Stimulated activated CD8-positive, alpha-beta memory T cell treated with anti-CD3 and anti-CD28 coated beads, Interleukin-7, amount 100 ng/mL, for 48 hours (primary cell): ENCODE results near the gene GABRB1.
"Not testable (repeated sequence)": the region's sequence is repeated elsewhere in the genome, so short reads cannot be mapped to it uniquely, and the experiment has no call there.

Experiments used
- DNase-seq, 2 donors: peaks; one replicate each; pipeline ENCODE4 v3.0.0-alpha.2; 2020; ENCODE audit warnings: low read depth in 1 of 2; ENCODE audit errors: extremely low read depth in 1 of 2

The GABRB1 gene

GRCh38 chr4:47275595-47275994, 244.2 kb downstream of the GABRB1 start:
- no peak for DNase-seq

- DNase-seq, result no peak
These were observed 247.3 kb downstream of the GABRB1 start for GRCh38 chr4:47278631-47279030.

- DNase-seq, result no peak
These were observed 256.4 kb downstream of the GABRB1 start for GRCh38 chr4:47287735-47288134.

DNA sequence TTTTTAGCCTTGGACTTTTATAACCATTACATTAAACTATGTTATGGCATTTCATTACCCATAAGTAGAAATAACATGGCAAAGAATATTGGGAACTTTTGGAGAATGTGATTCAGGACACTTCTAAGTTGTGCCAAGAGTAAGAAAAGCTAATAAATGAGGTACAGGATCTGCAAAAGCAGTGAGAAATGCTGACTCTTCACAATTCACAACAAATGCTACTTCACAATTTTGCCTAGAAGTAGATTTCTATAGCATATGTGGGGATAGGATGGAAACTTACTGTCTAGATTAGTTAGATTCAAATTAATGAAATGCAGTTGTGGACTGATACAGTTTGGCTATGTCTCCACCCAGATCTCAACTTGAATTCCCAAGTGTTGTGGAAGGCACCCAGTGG, 258.4 kb downstream of the GABRB1 start:
- DNase-seq, result no peak

DNA sequence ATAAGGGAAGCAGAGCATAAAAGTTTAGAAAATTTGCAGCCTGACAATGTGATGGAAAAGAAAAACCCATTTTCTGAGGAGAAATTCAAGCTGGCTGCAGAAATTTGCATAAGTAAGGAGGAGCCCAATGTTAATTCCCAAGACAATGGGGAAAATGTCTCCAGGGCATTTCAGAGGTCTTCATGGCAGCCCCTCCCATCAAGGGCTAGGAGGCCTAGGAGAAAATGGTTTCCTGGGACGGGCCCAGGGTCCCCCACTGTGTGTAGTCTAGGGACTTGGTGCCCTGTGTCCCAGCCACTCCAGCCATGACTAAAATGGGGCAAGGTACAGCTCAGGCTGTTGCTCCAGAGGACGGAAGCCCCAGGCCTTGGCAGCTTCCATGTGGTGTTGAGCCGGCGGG, 259.5 kb downstream of the GABRB1 start:
- DNase-seq, result not testable (repeated sequence)

GRCh38 chr4:47309165-47309564, 277.8 kb downstream of the GABRB1 start:
- no peak for DNase-seq

DNA sequence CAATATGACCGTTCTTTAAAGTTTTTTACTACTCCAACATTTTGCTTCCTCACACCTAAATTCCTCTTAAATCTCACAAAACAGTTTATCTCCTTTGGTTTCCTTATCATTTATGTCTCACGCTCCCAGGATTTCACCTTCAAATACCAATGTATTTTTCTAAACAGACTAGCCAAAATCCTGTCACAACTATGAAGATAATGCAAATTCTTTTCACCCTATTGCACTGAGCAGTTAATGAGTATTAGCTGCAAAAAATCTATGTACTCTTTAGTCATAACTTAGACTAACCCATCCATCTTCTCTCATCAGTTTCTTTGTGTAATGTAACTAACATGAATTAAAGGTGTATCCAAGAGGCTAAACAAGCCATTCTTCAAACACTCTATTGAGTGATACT, 280.8 kb downstream of the GABRB1 start:
- no peak for DNase-seq

GRCh38 chr4:47313384-47313783, 282.0 kb downstream of the GABRB1 start:
- DNase-seq, result no peak

GRCh38 chr4:47315346-47315745, 284.0 kb downstream of the GABRB1 start:
- DNase-seq, result no peak

DNA sequence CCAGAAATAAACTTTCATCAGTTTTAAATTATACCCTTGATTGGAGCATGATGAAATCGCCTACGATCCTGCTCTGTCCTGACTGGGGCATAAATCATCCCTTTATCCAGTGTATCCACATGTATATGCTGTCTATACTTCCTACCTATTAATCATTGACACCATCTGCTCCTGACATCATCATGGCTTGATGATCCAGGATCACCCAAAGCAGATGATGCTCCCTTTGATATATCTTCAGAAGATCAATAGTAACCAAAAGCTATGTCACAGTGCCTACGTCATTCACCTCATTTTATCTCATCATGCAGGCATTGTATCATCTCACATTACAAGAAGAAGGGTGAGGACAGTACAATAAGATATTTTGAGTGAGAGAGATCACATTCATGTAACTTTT, 294.7 kb downstream of the GABRB1 start:
- DNase-seq, result no peak

DNA sequence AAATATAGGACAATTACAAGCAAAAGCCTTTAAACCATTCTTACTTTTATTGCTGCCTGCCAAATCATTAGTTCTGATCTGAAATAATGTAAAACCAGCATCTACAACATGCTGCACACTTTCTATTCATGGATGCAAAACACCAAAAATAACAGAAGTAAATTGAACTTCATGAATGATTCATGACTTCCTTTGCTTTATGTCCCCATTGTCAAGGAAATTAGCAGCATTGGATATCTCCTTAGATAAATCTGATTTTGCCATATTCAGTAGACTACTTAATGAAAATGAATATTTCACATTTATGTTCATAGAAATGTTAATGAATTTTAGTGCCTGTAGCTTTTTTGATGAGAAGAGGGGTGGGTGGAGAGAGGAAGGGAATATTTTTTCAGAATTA, 299.5 kb downstream of the GABRB1 start:
- no peak for DNase-seq

DNA sequence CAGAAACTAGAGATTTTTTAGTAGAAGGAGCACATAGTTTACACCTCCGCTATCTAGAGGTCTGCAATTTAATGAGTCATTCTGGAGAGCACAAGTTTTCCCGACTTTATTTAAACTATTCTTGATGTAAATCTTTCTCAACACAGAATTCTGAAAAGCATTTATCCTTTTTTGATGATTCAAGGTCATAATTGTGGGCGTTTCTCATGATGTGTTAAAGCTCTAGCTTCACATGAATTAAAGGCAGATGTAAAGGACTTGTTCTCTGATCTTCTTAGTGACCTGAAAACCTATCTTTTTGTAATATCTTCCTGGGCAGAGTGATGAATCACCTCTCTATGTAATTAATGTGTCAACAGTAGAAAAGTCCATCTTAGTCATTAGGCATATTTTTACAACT, 303.3 kb downstream of the GABRB1 start:
- DNase-seq, result no peak

DNA sequence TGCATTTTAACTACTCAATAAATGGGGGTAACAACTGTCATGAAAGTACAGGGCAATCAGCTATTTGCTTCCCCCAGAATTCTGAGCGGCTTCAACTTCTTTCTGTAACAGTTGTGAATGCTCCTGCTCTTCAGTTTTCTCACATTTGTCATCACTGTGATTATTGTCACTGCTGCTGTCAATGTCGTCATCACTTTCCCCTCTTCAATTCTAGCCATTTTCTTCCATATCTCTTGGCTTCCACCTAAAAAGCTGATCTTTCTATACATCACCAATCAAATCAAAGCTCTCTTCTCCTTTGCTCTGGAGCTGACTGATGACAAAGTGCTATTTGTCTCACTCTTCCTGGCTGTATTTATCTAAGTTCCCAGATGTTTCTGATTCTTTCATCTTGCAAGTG, 306.5 kb downstream of the GABRB1 start:
- no peak for DNase-seq

DNA sequence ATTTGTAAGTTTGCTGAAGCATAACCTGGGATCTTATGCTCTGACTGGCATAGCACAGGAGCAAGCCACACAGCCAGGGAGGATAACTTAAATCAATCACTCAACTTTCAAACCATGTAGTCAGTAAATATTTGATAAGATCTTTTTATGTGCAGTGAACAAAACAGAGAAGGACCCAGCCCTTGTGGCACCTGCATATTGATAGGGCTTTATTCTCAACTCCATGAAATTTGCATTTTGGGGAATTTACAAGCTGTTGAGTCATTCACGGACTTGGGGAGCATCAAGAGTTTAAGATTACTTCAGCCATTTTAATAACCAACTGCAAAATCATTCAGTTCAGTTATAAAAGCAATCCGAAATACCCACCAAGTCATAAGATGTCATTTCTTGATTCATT, 309.5 kb downstream of the GABRB1 start:
- no peak for DNase-seq

DNA sequence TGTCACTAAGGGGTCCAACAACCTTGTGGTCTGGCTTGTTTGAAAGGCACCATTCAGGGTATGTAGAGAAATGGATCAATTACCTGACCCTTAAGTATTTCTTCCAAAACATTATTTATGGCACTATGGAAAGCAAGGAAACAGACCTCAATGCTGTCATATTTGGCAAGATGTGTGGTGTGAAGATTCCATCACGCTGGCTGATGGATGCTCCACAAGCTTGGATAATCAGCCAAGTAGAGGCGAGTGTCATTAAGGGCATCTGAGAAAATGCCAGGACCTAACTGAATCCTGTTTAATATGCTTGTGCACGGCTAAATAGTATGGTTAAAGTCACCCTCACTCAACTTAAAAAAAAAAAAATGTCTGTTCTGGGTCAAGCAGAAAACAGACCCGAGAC, 311.4 kb downstream of the GABRB1 start:
- DNase-seq, result no peak

GRCh38 chr4:47349326-47349725, 318.0 kb downstream of the GABRB1 start:
- no peak for DNase-seq

DNA sequence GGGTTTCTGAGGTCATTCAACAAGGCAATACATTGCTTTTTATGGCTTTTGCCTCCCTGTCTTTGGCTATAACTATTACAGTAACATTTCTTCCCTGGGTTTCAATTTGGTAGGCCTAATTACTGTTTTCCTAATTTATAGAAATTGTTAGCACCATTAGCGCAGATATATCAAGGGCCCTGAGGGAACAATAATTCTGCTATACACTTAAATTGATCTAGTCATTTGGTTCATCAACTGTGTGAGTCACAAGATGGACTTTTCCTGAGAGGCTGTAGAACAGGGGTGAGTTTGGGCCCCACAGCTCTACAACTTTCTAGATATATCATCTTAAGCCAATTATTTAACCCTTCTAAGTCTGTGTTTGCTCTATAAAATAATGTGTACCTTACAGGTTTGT, 324.2 kb downstream of the GABRB1 start:
- DNase-seq, result no peak

DNA sequence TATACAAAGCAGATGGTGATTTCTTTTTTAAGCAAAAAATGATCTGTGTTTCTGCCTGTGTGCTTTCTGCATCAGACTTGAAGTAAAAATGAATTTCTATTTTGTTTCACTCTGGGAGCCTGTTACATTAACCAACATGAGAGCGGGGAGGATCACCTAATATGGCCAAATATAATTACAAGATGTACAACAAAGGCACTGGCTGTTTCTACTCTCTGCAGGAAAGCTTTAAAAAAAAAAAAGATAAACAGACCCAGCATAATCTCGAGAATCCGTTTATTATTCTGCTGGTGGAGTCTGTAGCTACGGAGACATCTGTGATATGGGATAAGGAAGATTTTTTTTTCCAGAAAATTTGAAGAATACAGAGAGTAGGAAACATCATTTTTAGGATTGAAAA, 328.5 kb downstream of the GABRB1 start:
- no peak for DNase-seq

- no peak for DNase-seq
These were observed 336.4 kb downstream of the GABRB1 start for GRCh38 chr4:47367761-47368160.

GRCh38 chr4:47368211-47368610, 336.8 kb downstream of the GABRB1 start:
- no peak for DNase-seq

GRCh38 chr4:47372561-47372960, 341.2 kb downstream of the GABRB1 start:
- DNase-seq, result no peak

DNA sequence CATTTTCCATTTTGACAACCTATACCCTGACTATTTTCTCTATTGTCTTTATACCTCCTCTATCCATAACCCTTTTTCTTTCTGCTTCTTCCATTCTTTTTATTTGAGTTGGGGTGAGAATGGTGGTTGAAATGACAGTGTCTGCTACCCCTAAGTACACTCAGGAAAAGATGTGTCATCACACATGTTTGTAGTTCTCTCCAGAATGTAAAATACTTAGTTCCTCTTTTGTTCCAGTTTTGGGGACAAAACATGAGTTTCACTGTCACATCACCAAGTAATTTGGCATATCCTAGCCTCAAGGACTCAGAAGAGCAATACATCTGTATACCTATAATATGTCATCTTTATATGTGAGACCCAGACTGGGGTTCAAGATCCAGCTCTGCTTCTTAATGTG, 341.8 kb downstream of the GABRB1 start:
- DNase-seq, result no peak

DNA sequence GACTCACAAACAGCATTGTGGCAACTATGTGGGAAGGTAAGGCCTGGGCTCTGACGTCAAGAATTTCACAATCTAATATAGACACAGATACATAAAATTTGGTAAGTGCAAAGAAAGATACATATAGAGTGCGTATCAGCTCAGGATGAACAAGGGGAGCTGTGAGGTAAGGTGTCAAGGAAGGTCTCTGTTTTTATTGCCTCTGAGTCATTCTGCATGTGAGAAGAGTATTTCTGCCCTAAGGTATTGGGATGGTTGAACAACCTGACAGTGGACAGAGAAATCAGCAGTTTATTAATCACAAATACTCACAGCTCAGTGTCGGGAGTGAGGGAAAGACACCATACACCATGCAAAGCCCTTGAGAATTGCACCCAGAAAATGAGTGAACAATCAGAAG, 342.3 kb downstream of the GABRB1 start:
- DNase-seq, result no peak

- DNase-seq, result no peak
These were observed 343.1 kb downstream of the GABRB1 start for GRCh38 chr4:47374477-47374876.
